Testis (tissue), 3 donors: Measurements from ENCODE around the gene PLCB2. TPM values are rescaled to one million over a fixed set of nuclear protein-coding genes. Genes with fewer than 3 reads are reported as not detected.

Experiments used
- DNase-seq: peaks from one replicate; pipeline ENCODE4 v3.0.0-alpha.2; 2019
- H3K27ac ChIP-seq, 2 donors: fragments of 200-600 bp; sonication (generic); one replicate each; pipeline ENCODE4 v1.5.1; 2019
- H3K27me3 ChIP-seq: fragments of 200-600 bp; sonication (generic); one replicate; pipeline ENCODE4 v1.5.1; 2019
- H3K36me3 ChIP-seq: fragments of 200-600 bp; sonication (generic); one replicate; pipeline ENCODE4 v1.5.1; 2017; ENCODE audit warnings: low read depth; ENCODE audit errors: missing control alignments
- H3K4me1 ChIP-seq: fragments of 200-600 bp; sonication (generic); one replicate; pipeline ENCODE4 v1.5.1; 2019
- H3K4me3 ChIP-seq, 2 donors: fragments of 200-600 bp; sonication (generic); one replicate each; pipeline ENCODE4 v1.5.1; 2017 to 2019
- H3K9me3 ChIP-seq: fragments of 200-600 bp; sonication (generic); one replicate; pipeline ENCODE4 v1.5.1; 2017
- POLR2A ChIP-seq: fragments of 450-650 bp; IDR thresholded peaks from one replicate; pipeline ENCODE4 v1.6.1; 2017; ENCODE audit warnings: antibody characterized with exemption, mild to moderate bottlenecking, moderate library complexity
- WGBS, 2 donors: methylation state at CpG; one replicate each; pipeline ENCODE4 v1.1.5; 2018; 5-methylcytosine and 5-hydroxymethylcytosine counted together
- intact Hi-C: fragments of 100-400 bp; cut with DNase I; formaldehyde crosslinking; loops from one replicate; pipeline ENCODE4 v1.15.1; 2023; ENCODE audit warnings: low total_unique reads
- polyA plus RNA-seq: library from polyadenylated mRNA; stranded (reverse); fragments of 350-450 nt; fragmentation: Illumina TruSeq; extraction: RNeasy Lipid Tissue Mini Kit (QIAGEN cat#74804); gene quantifications from one replicate; pipeline ENCODE4 v1.2.3, GENCODE V29; 2014; ENCODE audit warnings: low read depth, low replicate concordance; ENCODE audit not compliant: insufficient read depth
- total RNA-seq, 2 donors: library from RNA; depleted of rRNA; stranded (reverse); fragments of >200 nt; gene quantifications; one replicate each; pipeline ENCODE4 v1.2.3, GENCODE V29; 2016
- TF ChIP-seq, protein P1 (sequence below), 3 experiments: fragments of 450-650 bp in 2 of 3; fragments of 200-600 bp in 1 of 3; sonication (generic) in 1 of 3; IDR thresholded peaks; one replicate each; pipeline ENCODE4 v1.5.1; 2016 to 2019; ENCODE audit warnings: antibody characterized with exemption in 3 of 3, mild to moderate bottlenecking in 2 of 3, moderate library complexity in 1 of 3

The PLCB2 gene
- total and polyA plus RNA-seq, 3 donors from 2014 or later: 8.8 to 13.6 (median 9.7) TPM

DNA sequence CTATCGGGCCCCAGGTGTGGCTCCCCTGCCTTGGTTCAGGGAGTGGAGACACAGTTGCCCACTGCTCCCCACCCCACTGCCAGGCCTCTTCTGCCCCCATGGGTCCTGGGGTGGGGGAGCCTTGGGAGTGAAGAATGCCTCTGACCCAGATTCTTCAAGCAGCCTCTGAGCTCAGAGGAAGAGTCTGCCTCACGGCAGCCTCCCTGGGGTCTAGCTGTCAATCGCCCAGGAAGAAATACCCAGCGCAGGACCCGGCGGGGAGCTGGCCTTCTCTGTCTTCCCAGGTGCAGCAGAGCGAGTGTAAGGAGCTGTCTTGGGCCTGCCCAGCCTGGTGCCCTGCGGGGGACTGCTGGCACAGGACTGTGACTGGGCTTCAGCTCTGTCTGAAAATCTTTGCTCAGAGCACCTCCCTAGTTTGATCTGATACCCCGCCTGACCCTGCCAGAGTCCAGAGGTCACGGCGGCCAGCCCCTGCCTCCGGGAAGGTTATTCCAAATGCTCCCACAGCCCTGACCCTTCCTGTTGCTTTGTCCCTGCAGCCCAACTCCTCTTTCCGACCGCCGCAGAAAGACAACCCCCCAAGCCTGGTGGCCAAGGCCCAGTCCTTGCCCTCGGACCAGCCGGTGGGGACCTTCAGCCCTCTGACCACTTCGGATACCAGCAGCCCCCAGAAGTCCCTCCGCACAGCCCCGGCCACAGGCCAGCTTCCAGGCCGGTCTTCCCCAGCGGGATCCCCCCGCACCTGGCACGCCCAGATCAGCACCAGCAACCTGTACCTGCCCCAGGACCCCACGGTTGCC is 35.9 kb downstream of the PLCB2 start:
- H3K36me3 ChIP-seq: no peaks in the 10 kb centered on the region
- no peak overlapping the region for H3K4me3 ChIP-seq
- H3K4me1 ChIP-seq: peaks cover 33% of the 10 kb centered on the region
- H3K9me3 ChIP-seq: no peaks in the 10 kb centered on the region
- whole genome bisulfite sequencing, 2 donors: 85 to 87% methylated on average over 17 to 25 of the region's 25 CpGs
- TF ChIP-seq, protein P1, sequence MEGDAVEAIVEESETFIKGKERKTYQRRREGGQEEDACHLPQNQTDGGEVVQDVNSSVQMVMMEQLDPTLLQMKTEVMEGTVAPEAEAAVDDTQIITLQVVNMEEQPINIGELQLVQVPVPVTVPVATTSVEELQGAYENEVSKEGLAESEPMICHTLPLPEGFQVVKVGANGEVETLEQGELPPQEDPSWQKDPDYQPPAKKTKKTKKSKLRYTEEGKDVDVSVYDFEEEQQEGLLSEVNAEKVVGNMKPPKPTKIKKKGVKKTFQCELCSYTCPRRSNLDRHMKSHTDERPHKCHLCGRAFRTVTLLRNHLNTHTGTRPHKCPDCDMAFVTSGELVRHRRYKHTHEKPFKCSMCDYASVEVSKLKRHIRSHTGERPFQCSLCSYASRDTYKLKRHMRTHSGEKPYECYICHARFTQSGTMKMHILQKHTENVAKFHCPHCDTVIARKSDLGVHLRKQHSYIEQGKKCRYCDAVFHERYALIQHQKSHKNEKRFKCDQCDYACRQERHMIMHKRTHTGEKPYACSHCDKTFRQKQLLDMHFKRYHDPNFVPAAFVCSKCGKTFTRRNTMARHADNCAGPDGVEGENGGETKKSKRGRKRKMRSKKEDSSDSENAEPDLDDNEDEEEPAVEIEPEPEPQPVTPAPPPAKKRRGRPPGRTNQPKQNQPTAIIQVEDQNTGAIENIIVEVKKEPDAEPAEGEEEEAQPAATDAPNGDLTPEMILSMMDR (IDR thresholded peaks at IDR 0.05): no peak
- TF ChIP-seq POLR2A: no peak
- peak overlapping the region in 1 of 2 donors; percentile 33 for H3K27ac ChIP-seq
- no peaks in the 10 kb centered on the region for H3K27me3 ChIP-seq
- intact Hi-C loops: loop anchor here (5.0 kb wide), 2 partner anchors 55 to 230 kb away; no protein-coding TSS in a partner anchor
- no peak for DNase-seq

DNA sequence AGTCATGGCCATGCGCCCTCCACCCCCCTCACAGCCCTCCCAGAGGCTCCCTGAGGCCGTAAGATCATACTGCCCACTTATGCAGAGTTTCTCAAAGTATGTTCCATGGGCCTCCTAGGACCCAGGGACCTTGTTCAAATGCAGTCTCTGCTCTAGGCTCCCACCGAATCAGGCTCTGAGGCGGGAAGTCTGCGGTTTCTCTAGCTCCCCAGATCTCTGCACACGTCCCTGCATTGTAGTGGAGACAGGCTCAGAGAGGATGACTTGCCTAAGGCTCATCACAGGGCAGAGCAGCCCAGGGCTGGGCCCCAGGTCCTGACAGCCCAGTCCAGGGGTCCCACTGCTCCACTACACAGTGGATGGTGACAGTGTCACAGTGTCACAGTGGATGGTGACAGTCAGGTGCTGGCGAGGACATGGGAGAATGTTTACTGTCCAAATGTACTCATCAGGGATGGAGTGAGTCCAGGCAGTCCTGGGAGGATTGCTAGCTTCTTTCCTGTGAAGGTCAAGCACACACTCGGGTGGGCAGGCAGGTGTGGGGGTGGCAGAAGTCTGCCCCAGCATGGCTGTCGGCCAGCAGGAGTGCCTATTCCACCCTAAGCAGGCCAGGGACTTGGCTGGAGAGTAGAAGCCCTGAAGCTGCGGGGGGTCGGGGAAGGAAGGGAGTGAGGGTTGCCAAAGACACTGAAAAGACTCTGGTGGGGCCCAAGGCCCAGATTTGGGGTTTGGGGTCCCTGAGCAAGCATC is 37.3 kb downstream of the PLCB2 start:
- Histone ChIP-seq H3K9me3 (no peaks in the 10 kb centered on the region), H3K27me3 (no peaks in the 10 kb centered on the region), H3K4me3 (no peak overlapping the region), H3K27ac (peak overlapping the region in 1 of 2 donors; percentile 3), H3K36me3 (no peaks in the 10 kb centered on the region), H3K4me1 (peaks cover 28% of the 10 kb centered on the region)
- intact Hi-C loops: loop anchor here (5.0 kb wide), 2 partner anchors 53 to 228 kb away; no protein-coding TSS in a partner anchor
- 59 to 80% methylated on average over 11 of the region's 11 CpGs for WGBS, 2 donors
- DNase-seq: peak; percentile 68
- TF ChIP-seq, protein P1 (IDR thresholded peaks at IDR 0.05): no peak
- TF ChIP-seq POLR2A: no peak

DNA sequence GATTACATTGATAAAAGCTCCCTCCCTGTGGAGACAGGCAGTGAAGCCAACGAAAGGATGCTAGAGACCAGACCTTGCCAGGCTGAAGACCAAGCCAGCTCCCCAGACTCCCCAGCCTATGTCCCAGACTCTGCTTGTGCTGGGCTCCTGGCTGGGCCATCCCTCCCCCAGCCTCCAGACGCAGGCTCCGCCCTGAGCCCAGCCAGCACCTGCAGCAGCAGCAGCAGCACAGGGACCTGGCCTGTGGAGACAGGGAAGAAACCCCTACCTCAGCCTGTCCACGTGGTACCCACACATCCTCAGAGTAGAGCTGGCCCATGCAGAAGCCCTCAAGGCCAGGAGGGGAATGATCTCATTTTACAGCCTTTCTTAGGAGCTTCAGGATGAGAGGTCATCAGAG is 38.1 kb downstream of the PLCB2 start:
- Histone ChIP-seq H3K9me3 (no peaks in the 10 kb centered on the region), H3K27ac (no peak overlapping the region), H3K4me1 (peaks cover 37% of the 10 kb centered on the region), H3K27me3 (no peaks in the 10 kb centered on the region), H3K4me3 (no peak overlapping the region), H3K36me3 (no peaks in the 10 kb centered on the region)
- 48 to 68% methylated on average over 4 of the region's 4 CpGs for WGBS, 2 donors
- intact Hi-C loops: loop anchor here (5.0 kb wide), 2 partner anchors 52 to 227 kb away; no protein-coding TSS in a partner anchor
- DNase-seq: no peak
- TF ChIP-seq POLR2A: no peak
- TF ChIP-seq, protein P1 (IDR thresholded peaks at IDR 0.05): no peak

DNA sequence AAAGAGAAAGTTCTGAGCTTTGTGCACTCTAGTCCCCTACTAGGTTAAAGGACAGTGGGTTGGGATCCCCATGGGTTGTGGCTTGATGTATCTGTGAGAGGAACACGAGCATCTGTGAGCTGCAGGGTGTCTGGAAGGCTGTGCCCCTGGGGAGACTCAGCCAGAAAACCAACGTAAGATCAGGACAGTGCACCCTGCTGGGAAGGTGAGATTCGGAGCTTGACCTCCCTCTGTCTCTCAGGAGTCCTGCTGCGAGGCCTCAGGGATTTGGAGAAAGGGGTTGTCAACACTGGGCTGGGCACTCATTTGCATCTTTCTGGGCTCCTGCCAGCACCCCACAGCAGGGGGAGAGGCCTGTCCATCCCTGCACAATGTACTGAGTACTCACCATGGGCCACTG is 40.1 kb downstream of the PLCB2 start:
- no peak for TF ChIP-seq POLR2A
- TF ChIP-seq, protein P1 (IDR thresholded peaks at IDR 0.05): no peak
- Histone ChIP-seq H3K4me3 (no peak overlapping the region), H3K27ac (no peak overlapping the region), H3K4me1 (peaks cover 52% of the 10 kb centered on the region), H3K27me3 (no peaks in the 10 kb centered on the region), H3K36me3 (no peaks in the 10 kb centered on the region), H3K9me3 (no peaks in the 10 kb centered on the region)
- WGBS, 2 donors: 77 to 80% methylated on average over 4 of the region's 4 CpGs
- DNase-seq: no peak
- intact Hi-C loops: no loop called here
